GOT3 (cell line): ENCODE results near the gene KRT3.

Experiments used
- DNase-seq: peaks from one replicate; lab custom pipeline; 2025; ENCODE audit warnings: mixed read lengths; lab: John Stamatoyannopoulos, UW

KRT3 gene

DNA sequence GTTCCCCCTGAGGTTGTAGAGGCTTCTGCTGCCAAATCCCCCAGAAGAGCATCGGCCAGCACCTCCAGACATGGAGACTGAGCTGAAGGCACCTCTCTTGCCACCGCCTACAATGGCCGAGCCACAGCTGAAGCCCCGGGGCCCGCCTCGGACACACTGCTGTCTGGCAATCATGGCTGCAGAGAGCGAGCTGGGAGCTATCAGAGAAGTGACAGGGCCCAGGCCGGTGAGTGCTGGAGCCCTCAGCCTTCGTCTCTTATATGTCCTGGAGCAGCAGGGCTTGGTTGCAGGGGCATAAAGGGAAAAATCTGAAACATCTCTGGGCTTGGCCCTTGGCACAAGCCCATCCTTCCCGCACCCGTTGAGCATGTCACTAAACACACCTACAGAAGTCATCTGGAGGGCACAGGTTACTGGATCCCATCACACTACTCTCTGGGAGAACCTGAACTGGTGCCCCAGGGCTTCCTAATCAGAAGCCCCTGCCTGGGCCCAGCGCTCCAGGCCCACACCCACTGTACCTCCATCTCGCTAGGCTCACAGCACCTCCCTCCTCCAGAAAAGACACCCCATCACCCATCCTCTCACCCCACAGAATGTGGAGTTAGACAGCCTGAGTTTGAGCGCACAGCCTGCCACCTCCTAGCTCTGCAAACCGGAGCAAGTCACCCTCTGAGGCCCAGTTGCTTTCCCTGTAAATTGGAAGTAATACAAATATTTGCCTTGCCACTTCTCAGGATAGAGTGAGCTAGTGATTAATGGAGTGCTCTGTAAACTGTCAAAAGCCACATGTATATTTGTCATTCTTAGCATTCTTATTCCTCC, 18.2 kb upstream of the KRT3 start, which contains the start of gene KRT4:
Gene KRT4 (minus strand): TSS at position 232 of the 825 bp plus-strand sequence. CDS start 58 bp downstream, at position 174.
- DNase-seq, result no peak

GRCh38 chr12:52813203-52813819, 17.4 kb upstream of the KRT3 start:
- DNase-seq, result no peak

DNA sequence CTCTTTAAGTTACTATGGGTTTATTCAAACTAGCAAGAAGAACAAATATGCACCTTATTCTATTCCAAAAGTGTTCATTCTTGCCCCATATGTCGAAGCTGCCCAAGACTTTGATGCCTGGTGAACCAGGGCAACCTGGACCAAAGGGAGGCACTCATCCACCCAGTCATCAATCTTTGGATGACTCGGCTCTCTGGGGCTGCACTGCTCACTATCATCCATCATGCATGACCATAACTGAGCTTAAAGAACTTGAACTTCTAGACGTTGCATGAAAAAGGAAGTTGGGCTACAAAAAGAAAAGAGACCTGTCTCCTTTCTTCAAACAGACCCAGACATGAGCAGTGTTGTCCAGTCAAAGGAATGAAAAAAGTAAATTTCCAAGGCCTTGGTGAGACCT, 16.8 kb upstream of the KRT3 start:
- DNase-seq, result no peak

DNA sequence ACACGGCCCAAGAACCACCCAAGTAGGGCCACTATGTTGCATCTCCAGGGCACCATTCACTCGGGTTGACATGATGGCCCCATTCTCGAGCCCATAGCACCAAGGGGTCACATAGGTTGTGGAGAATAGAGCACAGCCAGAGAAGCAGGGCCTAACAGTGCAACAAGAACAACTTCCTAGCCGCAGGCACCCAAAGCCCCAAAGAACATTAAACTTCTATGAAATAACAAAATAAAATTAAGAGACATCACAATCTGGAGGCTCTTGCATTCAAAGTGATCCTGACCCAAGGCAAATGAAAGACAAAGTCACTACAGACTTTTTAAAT, 16.1 kb upstream of the KRT3 start:
- no peak for DNase-seq

DNA sequence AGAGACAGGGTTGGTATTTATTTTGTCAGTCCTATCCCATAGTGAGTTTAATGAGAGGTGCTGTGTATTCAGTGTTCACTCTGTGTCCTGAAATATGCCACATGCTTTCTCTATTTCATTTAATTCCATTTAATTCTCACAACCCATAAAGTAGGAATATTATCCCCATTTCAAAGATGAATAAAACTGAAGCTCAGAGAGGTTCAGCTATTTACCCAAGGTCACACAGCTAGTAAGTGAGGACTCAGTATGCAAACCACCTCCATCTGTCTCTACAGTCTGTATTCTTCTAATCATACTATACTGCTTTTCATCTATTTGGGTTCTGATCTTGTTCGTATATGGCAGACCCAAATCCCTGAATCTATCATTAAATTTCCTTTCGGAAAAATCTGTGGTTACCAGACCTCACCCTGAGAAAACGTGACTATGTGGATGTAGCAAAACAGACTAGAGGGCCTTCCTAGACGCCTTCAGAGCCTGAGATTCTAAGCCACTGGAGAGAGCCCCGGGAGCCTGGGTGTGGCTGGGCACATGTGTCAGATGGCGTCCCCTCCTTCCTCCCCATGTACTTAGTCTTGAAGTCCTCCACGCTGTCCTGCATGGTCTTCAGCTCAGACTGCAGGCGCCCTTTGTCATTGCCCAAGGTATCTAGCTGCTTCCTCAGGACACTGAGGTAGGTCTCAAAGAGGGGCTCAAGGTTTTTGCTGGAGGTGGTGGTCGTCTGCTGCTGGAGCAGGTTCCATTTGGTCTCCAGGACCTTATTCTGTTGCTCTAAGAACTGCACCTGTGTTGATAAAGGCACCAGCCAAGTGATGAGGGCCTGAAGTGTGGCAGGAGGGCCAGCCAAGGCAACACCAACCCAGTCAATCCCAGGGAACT, 15.5 kb upstream of the KRT3 start:
- no peak for DNase-seq

DNA sequence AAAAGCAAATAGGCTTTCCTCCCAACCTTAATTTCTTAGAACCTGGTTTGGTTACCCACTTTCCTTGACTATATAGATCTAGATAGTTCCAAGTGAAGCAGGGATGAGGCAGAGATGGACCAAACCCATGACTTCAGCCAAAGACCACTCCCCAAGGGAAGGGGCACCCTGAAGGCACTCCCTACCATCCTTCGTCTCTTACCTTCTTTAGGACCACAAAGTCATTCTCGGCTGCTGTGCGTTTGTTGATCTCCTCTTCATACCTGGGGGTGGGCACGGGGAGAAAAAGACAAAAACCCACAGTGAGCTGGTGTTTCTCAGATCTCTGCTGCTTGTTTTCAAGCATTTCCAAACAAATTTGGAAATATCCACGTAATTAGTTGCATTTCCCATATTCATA, 14.6 kb upstream of the KRT3 start:
- no peak for DNase-seq

DNA sequence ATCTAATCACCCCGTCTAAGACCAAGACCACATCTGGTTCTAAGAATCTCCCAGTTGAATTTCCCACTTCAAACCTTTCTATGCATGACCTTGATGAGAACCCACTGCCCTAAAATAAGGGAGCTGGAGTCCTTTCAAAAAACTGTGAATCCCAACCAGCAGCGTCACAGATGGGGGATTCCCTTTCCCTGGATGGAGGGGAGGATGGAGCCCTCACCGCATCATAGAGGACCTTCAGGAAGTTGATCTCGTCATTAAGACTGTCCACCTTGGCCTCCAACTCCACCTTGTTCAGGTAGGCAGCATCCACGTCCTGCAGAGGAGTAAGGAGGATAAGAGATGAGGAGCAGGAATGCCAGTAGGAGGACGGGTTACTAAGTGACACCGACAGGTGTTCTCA, 13.2 kb upstream of the KRT3 start:
- no peak for DNase-seq

DNA sequence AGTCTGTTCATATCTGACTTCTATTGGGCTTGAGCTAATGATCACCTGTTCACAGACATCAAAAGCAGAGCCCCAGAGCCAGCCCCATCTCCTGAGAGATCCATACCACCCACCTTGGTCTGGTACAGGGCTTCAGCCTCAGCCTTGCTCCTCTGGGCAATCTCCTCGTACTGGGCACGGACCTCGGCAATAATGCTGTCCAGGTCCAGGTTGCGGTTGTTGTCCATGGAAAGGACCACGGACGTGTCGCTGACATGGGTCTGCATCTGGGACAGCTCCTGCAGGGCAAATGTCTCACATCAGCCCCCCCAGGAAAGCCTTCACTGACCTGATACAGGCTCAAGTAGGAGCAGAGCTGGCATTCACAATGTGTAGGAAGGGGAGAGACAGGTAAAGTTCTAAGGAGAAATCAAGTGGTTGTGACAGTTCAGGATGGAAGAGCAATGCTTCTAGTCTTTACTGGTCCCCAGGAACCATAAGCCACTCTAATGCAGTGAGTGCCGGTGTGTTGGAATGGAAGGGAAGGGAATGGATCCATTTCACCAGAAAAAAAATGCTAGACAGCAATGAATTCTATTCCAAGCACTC, 12.8 kb upstream of the KRT3 start:
- DNase-seq, result no peak

GRCh38 chr12:52807544-52808470, 11.9 kb upstream of the KRT3 start:
- no peak for DNase-seq

GRCh38 chr12:52806821-52807543, 11.1 kb upstream of the KRT3 start:
- DNase-seq, result no peak

GRCh38 chr12:52806169-52806811, 10.4 kb upstream of the KRT3 start:
- no peak for DNase-seq

DNA sequence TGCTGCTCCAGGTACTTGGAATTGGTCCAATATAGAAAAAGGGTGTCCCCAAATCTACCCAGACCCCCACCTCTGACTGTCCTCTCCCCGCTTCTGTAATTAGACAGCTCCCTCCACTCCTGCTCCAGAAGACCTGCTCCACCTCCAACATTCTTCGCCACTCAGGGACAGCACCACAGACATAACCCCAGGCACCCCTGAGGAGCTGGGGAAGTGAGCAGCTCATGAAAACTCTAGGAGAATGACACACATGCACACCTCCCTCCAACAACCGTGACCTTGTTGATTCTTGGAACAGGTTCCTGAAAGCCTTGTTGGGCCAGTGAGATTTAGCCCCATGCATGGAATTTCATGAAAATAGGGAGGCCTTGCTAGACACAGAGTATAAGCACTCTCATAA, 9.8 kb upstream of the KRT3 start:
- no peak for DNase-seq

DNA sequence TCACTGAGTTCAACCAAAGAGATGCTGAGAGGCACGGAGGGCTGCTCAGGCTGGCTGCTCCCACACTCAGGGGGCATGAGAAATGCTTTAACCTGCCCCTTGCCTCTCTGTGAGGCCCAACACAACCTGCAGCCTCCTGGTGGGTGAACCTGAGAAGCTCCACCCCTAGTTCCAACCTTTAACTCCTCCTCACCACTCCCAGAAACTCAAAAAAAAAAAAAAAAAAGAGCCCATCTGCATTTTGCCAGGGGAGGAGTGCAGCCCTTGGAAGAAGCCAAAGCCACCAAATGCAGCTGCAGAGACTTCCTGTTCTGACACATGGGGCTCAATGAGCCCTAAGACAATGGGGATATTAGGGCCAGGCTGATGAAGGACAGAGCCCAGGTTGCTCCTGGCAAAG, 9.1 kb upstream of the KRT3 start:
- DNase-seq, result no peak

- no peak for DNase-seq
Observed at GRCh38 chr12:52802442-52802841, 6.5 kb upstream of the KRT3 start.

DNA sequence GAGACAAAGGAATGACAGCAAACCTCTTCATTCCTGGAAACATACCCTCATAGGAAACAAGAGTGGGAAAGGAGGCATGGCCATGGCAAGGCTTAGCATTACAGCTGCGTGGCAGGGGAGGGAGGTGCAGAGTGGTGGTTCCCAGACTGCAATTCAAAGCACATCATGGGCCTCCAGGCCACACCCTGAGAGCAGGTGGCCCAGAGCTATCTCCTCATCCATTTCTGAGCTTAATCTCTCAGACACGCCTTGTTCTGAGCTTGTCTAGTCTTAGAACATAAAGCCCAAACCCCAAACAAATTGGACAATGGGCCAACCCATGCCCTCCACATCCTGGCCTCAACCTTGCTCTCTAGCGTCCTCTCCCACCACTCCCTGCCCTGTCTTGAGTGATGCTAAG, 5.9 kb upstream of the KRT3 start:
- DNase-seq, result no peak

GRCh38 chr12:52800259-52800917, 4.5 kb upstream of the KRT3 start:
- no peak for DNase-seq

DNA sequence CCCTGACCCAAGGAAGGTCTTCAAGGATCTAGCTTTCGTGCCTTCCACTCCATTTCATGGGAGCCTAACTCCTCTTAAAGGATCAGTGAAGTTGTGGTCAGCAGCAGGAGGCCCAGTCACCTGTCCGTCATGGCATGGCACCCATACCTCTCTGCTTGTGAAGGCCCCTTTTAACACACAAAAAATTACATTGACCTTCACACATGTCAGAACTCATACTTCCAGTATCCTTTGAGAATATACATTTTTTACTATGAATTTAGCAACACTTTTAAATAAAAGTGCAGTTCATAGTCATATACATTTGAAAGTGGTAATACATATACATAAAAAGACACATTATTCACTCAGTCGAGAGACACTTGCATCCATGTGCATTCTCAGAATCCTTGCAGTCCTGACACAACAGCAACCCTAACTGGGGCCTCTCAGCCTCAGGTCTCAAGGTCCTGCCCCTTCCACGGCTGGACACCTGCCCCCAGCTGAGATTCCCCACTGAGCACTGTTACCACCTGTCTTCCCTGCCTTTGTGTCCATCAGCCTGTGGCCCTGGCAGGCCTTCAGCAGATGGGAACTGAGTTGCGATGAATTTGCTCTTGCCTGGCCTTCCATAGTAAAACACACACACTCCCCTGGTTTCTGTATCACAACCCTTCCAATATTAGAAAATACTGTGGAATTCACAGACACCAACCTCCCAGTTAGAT, 3.7 kb upstream of the KRT3 start:
- no peak for DNase-seq

- no peak for DNase-seq
Observed at GRCh38 chr12:52798671-52799504, 3.0 kb upstream of the KRT3 start.
